ENCODE measurements around the gene LGR4. TPM values are rescaled to one million over a fixed set of nuclear protein-coding genes. Genes with fewer than 3 reads are reported as not detected.

Gene LGR4
- total and polyA plus RNA-seq, 10 of the 15 experiments (the other 5 are each of a cell fraction or from before 2014, with no cell fraction given) = under 0.01 to 0.64 (median 0.04) TPM; not detected in 5

- no peaks in the 10 kb centered on the region for H3K79me2 ChIP-seq (ENCODE audit: control insufficient read depth, insufficient read depth, low read length)
- ChIA-PET POLR2A (no interaction called here), CTCF (no interaction called here), RAD21 (ENCODE audit: unreplicated experiment) (no interaction called here), SMC1A (ENCODE audit: uncharacterized antibody, unreplicated experiment) (no interaction called here)
- H3K4me3 ChIP-seq = no peak overlapping the region
- FAIRE-seq (no peak), ATAC-seq (no peak), DNase-seq (ENCODE audit: low read depth, low spot score) (no peak)
- intact Hi-C loops (cut with micrococcal nuclease; ENCODE audit: unreplicated experiment) = no loop called here
- no peaks in the 10 kb centered on the region for H4K20me1 ChIP-seq (ENCODE audit: control insufficient read depth, insufficient read depth)
- no peaks in the 10 kb centered on the region for H3K4me1 ChIP-seq (ENCODE audit: control insufficient read depth, insufficient read depth, low read length)
- H3K36me3 ChIP-seq (ENCODE audit: control insufficient read depth in 2 of 2, insufficient read depth in 2 of 2, low read length in 1 of 2) = no peaks in the 10 kb centered on the region
- TF ChIP-seq GABPA (IDR thresholded peaks at IDR 0.05; ENCODE audit: low read depth) = no peak
- TF ChIP-seq RUNX3 (IDR thresholded peaks at IDR 0.05; ENCODE audit: low read length) = no peak
- no peak for TF ChIP-seq ELK1 (IDR thresholded peaks at IDR 0.05; ENCODE audit: low read depth, low read length)
- no peak for TF ChIP-seq ZZZ3 (IDR thresholded peaks at IDR 0.05; ENCODE audit: control insufficient read depth, insufficient read length, low read depth)
- 50% methylated on average over 2 of the region's 2 CpGs for WGBS (ENCODE audit: insufficient coverage, insufficient replicate concordance, low lambda C conversion rate, missing lambda C conversion rate)
- no peak overlapping the region for H2AFZ ChIP-seq (ENCODE audit: control insufficient read depth, low read depth, low read length)
- H3K9me3 ChIP-seq (replicated peaks; ENCODE audit: control insufficient read depth, insufficient read depth, low read length) = no peaks in the 10 kb centered on the region
- no TSS peak for BruUV-seq (replicated peaks)
- in situ Hi-C loops (cut with MboI) = no loop called here
- H3K27me3 ChIP-seq (replicated peaks in 1 of 2; ENCODE audit: control insufficient read depth in 2 of 2, insufficient read depth in 2 of 2, low read length in 1 of 2) = no peaks in the 10 kb centered on the region
- no peak overlapping the region for H3K9ac ChIP-seq (ENCODE audit: control insufficient read depth, insufficient read depth, low read length)
- no peak overlapping the region for H3K27ac ChIP-seq (ENCODE audit: control insufficient read depth, insufficient read depth)
- H3K4me2 ChIP-seq (ENCODE audit: control insufficient read depth, insufficient read depth) = no peak overlapping the region
These were observed 100.4 kb downstream of the LGR4 start for GRCh38 chr11:27372164-27372563.

- Histone ChIP-seq H3K27me3 (replicated peaks in 1 of 2; ENCODE audit: control insufficient read depth in 2 of 2, insufficient read depth in 2 of 2, low read length in 1 of 2) (no peaks in the 10 kb centered on the region), H4K20me1 (ENCODE audit: control insufficient read depth, insufficient read depth) (no peaks in the 10 kb centered on the region), H3K4me2 (ENCODE audit: control insufficient read depth, insufficient read depth) (no peak overlapping the region), H3K4me3 (no peak overlapping the region), H2AFZ (ENCODE audit: control insufficient read depth, low read depth, low read length) (no peak overlapping the region), H3K9me3 (replicated peaks; ENCODE audit: control insufficient read depth, insufficient read depth, low read length) (no peaks in the 10 kb centered on the region), H3K4me1 (ENCODE audit: control insufficient read depth, insufficient read depth, low read length) (no peaks in the 10 kb centered on the region), H3K79me2 (ENCODE audit: control insufficient read depth, insufficient read depth, low read length) (no peaks in the 10 kb centered on the region), H3K36me3 (ENCODE audit: control insufficient read depth in 2 of 2, insufficient read depth in 2 of 2, low read length in 1 of 2) (no peaks in the 10 kb centered on the region), H3K27ac (ENCODE audit: control insufficient read depth, insufficient read depth) (no peak overlapping the region), H3K9ac (ENCODE audit: control insufficient read depth, insufficient read depth, low read length) (no peak overlapping the region)
- no peak for DNase-seq (ENCODE audit: low read depth, low spot score)
- FAIRE-seq = no peak
- no peak for ATAC-seq
- no TSS peak for BruUV-seq (replicated peaks)
- SMC1A ChIA-PET (ENCODE audit: uncharacterized antibody, unreplicated experiment) = no interaction called here
- TF ChIP-seq SMAD1 (IDR thresholded peaks at IDR 0.05; ENCODE audit: low read depth, partially characterized antibody) = no peak
- RAD21 ChIA-PET (ENCODE audit: unreplicated experiment) = no interaction called here
- intact Hi-C loops (cut with micrococcal nuclease; ENCODE audit: unreplicated experiment) = no loop called here
- POLR2A ChIA-PET = no interaction called here
- CTCF ChIA-PET = no interaction called here
- in situ Hi-C loops (cut with MboI) = no loop called here
These were observed 101.1 kb downstream of the LGR4 start for GRCh38 chr11:27371489-27371888.

Measured in GM12878 (cell line).